ENCODE measurements around the gene PGR. TPM values are rescaled to one million over a fixed set of nuclear protein-coding genes. Genes with fewer than 3 reads are reported as not detected.

The PGR gene
- total RNA-seq, 4 donors from 2014 or later, result 6.3 to 13.4 (median 9.4) TPM

- 51% methylated on average over 4 of the region's 4 CpGs for WGBS
- H3K27ac ChIP-seq (replicated peaks in 1 of 4), result no peak overlapping the region
- no peaks in the 10 kb centered on the region for H3K9me3 ChIP-seq
- H3K36me3 ChIP-seq, result peaks cover 0 to 9% (median 0%) of the 10 kb centered on the region in 4 donors
- no peaks in the 10 kb centered on the region for H3K4me1 ChIP-seq
- TF ChIP-seq CTCF (IDR thresholded peaks at IDR 0.05) (no peak), POLR2AphosphoS5 (IDR thresholded peaks at IDR 0.05) (no peak)
- no peaks in the 10 kb centered on the region for H3K27me3 ChIP-seq
- intact Hi-C loops (cut with DNase I), result no loop called here
- DNase-seq (ENCODE audit: extremely low spot score), result no peak
- no peak overlapping the region for H3K4me3 ChIP-seq
Observed at GRCh38 chr11:101049123-101049522, 80.5 kb downstream of the PGR start.

DNA sequence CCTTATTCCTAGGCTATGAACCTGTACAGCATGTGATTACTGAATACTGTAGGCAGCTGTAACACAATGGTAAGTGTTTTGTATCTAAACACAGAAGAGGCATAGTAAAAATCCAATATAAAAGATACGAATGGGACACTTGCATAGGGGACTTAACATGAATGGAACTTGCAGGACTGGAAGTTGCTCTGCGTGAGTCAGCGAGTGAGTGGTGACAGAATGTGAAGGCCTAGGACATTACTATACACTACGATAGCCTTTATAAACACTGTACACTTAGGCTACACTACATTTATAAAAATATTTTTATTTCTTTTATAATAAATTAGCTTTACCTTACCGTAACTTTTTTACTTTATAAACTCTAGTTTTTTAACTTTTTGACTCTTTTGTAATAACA lies 81.1 kb downstream of the PGR start:
- DNase-seq (ENCODE audit: extremely low spot score), result no peak
- no peaks in the 10 kb centered on the region for H3K9me3 ChIP-seq
- intact Hi-C loops (cut with DNase I), result no loop called here
- no peaks in the 10 kb centered on the region for H3K4me1 ChIP-seq
- H3K27ac ChIP-seq (replicated peaks in 1 of 4), result no peak overlapping the region
- no peak overlapping the region for H3K4me3 ChIP-seq
- 80% methylated on average over 5 of the region's 5 CpGs for WGBS
- no peak for TF ChIP-seq POLR2AphosphoS5 (IDR thresholded peaks at IDR 0.05)
- TF ChIP-seq EP300 (IDR thresholded peaks at IDR 0.05), result no peak
- TF ChIP-seq POLR2A (IDR thresholded peaks at IDR 0.05; ENCODE audit: low read depth), result no peak
- no peak for TF ChIP-seq CTCF (IDR thresholded peaks at IDR 0.05)
- H3K36me3 ChIP-seq, result peaks cover 0 to 9% (median 0%) of the 10 kb centered on the region in 4 donors
- H3K27me3 ChIP-seq, result no peaks in the 10 kb centered on the region

DNA sequence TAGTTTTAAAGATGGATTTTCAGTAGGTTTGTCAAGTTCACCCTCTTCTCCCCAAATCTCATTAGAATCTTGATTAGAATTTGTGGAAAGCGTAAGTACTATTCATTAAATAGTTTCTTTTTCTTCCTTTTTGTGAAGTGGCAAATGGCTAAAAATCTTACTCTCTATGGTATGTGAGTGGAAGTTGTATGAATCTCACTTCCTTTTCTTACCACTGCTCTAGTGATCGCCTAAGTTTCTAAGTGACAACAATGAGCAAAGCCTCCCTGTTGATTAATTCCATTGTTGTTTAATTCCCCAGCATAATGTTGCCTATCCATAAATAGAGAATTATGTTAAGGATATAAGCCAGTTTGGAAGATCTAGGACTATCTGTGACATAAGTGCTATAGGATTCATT lies 82.7 kb downstream of the PGR start:
- no peak for DNase-seq (ENCODE audit: extremely low spot score)
- WGBS, result 78% methylated on average over 2 of the region's 2 CpGs
- intact Hi-C loops (cut with DNase I), result no loop called here

GRCh38 chr11:101045415-101045814 lies 84.2 kb downstream of the PGR start:
- no peak overlapping the region for H3K27ac ChIP-seq (replicated peaks in 1 of 4)
- intact Hi-C loops (cut with DNase I), result no loop called here
- no peak for DNase-seq (ENCODE audit: extremely low spot score)
- TF ChIP-seq POLR2AphosphoS5 (IDR thresholded peaks at IDR 0.05), result no peak
- TF ChIP-seq EP300 (IDR thresholded peaks at IDR 0.05), result no peak
- no peak for TF ChIP-seq CTCF (IDR thresholded peaks at IDR 0.05)
- no peak for TF ChIP-seq POLR2A (IDR thresholded peaks at IDR 0.05; ENCODE audit: low read depth)
- 85% methylated on average over 1 of the region's 1 CpG for WGBS
- no peaks in the 10 kb centered on the region for H3K9me3 ChIP-seq
- H3K4me1 ChIP-seq, result no peaks in the 10 kb centered on the region
- peaks cover 0 to 9% (median 0%) of the 10 kb centered on the region in 4 donors for H3K36me3 ChIP-seq
- no peaks in the 10 kb centered on the region for H3K27me3 ChIP-seq
- no peak overlapping the region for H3K4me3 ChIP-seq

More for the DNA sequence above, 82.7 kb downstream of the PGR start:
- Histone ChIP-seq H3K4me3 (no peak overlapping the region), H3K4me1 (no peaks in the 10 kb centered on the region), H3K27me3 (no peaks in the 10 kb centered on the region), H3K27ac (replicated peaks in 1 of 4) (no peak overlapping the region), H3K36me3 (peaks cover 0 to 9% (median 0%) of the 10 kb centered on the region in 4 donors), H3K9me3 (no peaks in the 10 kb centered on the region)
- TF ChIP-seq POLR2AphosphoS5 (IDR thresholded peaks at IDR 0.05), result no peak
- TF ChIP-seq POLR2A (IDR thresholded peaks at IDR 0.05; ENCODE audit: low read depth), result no peak
- TF ChIP-seq EP300 (IDR thresholded peaks at IDR 0.05), result no peak
- no peak for TF ChIP-seq CTCF (IDR thresholded peaks at IDR 0.05)

GRCh38 chr11:101043940-101044339 lies 85.7 kb downstream of the PGR start:
- Histone ChIP-seq H3K9me3 (no peaks in the 10 kb centered on the region), H3K27me3 (no peaks in the 10 kb centered on the region), H3K27ac (replicated peaks in 1 of 4) (no peak overlapping the region), H3K4me3 (no peak overlapping the region), H3K36me3 (peaks cover 0 to 9% (median 0%) of the 10 kb centered on the region in 4 donors), H3K4me1 (no peaks in the 10 kb centered on the region)
- intact Hi-C loops (cut with DNase I), result no loop called here
- no peak for DNase-seq (ENCODE audit: extremely low spot score)
- WGBS, result 100% methylated on average over 1 of the region's 1 CpG
- TF ChIP-seq CTCF (IDR thresholded peaks at IDR 0.05) (no peak), POLR2A (IDR thresholded peaks at IDR 0.05; ENCODE audit: low read depth) (no peak), POLR2AphosphoS5 (IDR thresholded peaks at IDR 0.05) (no peak), EP300 (IDR thresholded peaks at IDR 0.05) (no peak)

Measured in esophagus muscularis mucosa (tissue), 4 donors.